GM18499 (cell line): ENCODE data around the gene CDC42EP3.

Source experiments
- ATAC-seq: cut with Tn5 transposase; IDR thresholded peaks from one replicate; pipeline ENCODE4 v1.9.1; 2021; ENCODE audit warnings: moderate number of reproducible peaks; ENCODE audit not compliant: insufficient read depth, unreplicated experiment

CDC42EP3 gene

GRCh38 chr2:37657471-37657870 is 14.0 kb downstream of the CDC42EP3 start:
- no peak for ATAC-seq

GRCh38 chr2:37656512-37657423 is 14.7 kb downstream of the CDC42EP3 start:
- ATAC-seq = no peak

GRCh38 chr2:37654932-37655841 is 16.3 kb downstream of the CDC42EP3 start:
- peak; percentile 83 for ATAC-seq

- ATAC-seq = no peak
These were observed 17.0 kb downstream of the CDC42EP3 start for GRCh38 chr2:37654419-37654818.

- no peak for ATAC-seq
These were observed 17.6 kb downstream of the CDC42EP3 start for GRCh38 chr2:37653805-37654378.

GRCh38 chr2:37653093-37653492 is 18.3 kb downstream of the CDC42EP3 start:
- no peak for ATAC-seq

GRCh38 chr2:37652199-37652640 is 19.2 kb downstream of the CDC42EP3 start:
- ATAC-seq = no peak

- ATAC-seq = no peak
These were observed 20.8 kb downstream of the CDC42EP3 start for GRCh38 chr2:37650548-37651093.

- ATAC-seq = no peak
These were observed 21.9 kb downstream of the CDC42EP3 start for GRCh38 chr2:37649518-37649917.

GRCh38 chr2:37648331-37649011 is 23.0 kb downstream of the CDC42EP3 start:
- no peak for ATAC-seq

GRCh38 chr2:37647971-37648330 is 23.5 kb downstream of the CDC42EP3 start:
- ATAC-seq = no peak

- no peak for ATAC-seq
These were observed 25.6 kb downstream of the CDC42EP3 start for GRCh38 chr2:37645836-37646235.

- no peak for ATAC-seq
These were observed 26.1 kb downstream of the CDC42EP3 start for GRCh38 chr2:37645362-37645761.

GRCh38 chr2:37644191-37644590 is 27.3 kb downstream of the CDC42EP3 start:
- no peak for ATAC-seq

GRCh38 chr2:37643730-37644078 is 27.7 kb downstream of the CDC42EP3 start:
- no peak for ATAC-seq

- no peak for ATAC-seq
These were observed 28.3 kb downstream of the CDC42EP3 start for GRCh38 chr2:37642907-37643729.

- ATAC-seq = no peak
These were observed 29.8 kb downstream of the CDC42EP3 start for GRCh38 chr2:37641582-37642171.

- no peak for ATAC-seq
These were observed 31.8 kb downstream of the CDC42EP3 start for GRCh38 chr2:37639631-37640030.

GRCh38 chr2:37638973-37639372 is 32.5 kb downstream of the CDC42EP3 start:
- no peak for ATAC-seq
